Prostate gland (tissue), 2 donors: Measurements from ENCODE around the gene WEE2. TPM values are rescaled to one million over a fixed set of nuclear protein-coding genes. Genes with fewer than 3 reads are reported as not detected.

Experiments
- DNase-seq: peaks from one replicate; pipeline ENCODE4 v3.0.0-alpha.2; 2019; ENCODE audit warnings: low spot score
- H3K27ac ChIP-seq, 2 donors: fragments of 200-600 bp; sonication (generic); 2 replicates each; pipeline ENCODE4 v1.5.1; 2017 to 2019
- H3K27me3 ChIP-seq: fragments of 200-600 bp; sonication (generic); replicated peaks from 2 replicates; pipeline ENCODE4 v1.5.1; 2019; ENCODE audit not compliant: insufficient read depth
- H3K36me3 ChIP-seq, 2 donors: fragments of 200-600 bp; sonication (generic); 1 replicate in 1 of 2; 2 replicates in 1 of 2; pipeline versions ENCODE4 v1.5.1 to v1.8.1; 2017 to 2019
- H3K4me1 ChIP-seq: fragments of 200-600 bp; sonication (generic); replicated peaks from 2 replicates; pipeline ENCODE4 v1.5.1; 2019
- H3K4me3 ChIP-seq, 2 donors: fragments of 200-600 bp; sonication (generic); 2 replicates each; pipeline ENCODE4 v1.5.1; 2017 to 2019
- H3K9me3 ChIP-seq: fragments of 200-600 bp; sonication (generic); 2 replicates; pipeline ENCODE4 v1.5.1; 2017
- CTCF ChIP-seq, 4 experiments: fragments of 200-600 bp in 2 of 4; fragments of 450-650 bp in 2 of 4; sonication (generic) in 2 of 4; IDR thresholded peaks; 1 replicate in 3 of 4; 2 replicates in 1 of 4; pipeline ENCODE4 v1.5.1; 2016 to 2019; ENCODE audit warnings: antibody characterized with exemption in 4 of 4, mild to moderate bottlenecking in 2 of 4, moderate library complexity in 2 of 4
- POLR2A ChIP-seq: fragments of 450-650 bp; IDR thresholded peaks from one replicate; pipeline ENCODE4 v1.6.1; 2016; ENCODE audit warnings: antibody characterized with exemption, mild to moderate bottlenecking
- POLR2AphosphoS5 ChIP-seq: sonication (generic); formaldehyde crosslinking; IDR thresholded peaks from one replicate; pipeline ENCODE4 v1.6.1; 2017; ENCODE audit warnings: antibody characterized with exemption
- WGBS: methylation state at CpG from one replicate; pipeline ENCODE4 v1.1.5; 2018; 5-methylcytosine and 5-hydroxymethylcytosine counted together
- intact Hi-C: fragments of 100-400 bp; cut with DNase I; formaldehyde crosslinking; loops from one replicate; pipeline ENCODE4 v1.14.2; 2022
- total RNA-seq, 2 donors: library from RNA; depleted of rRNA; stranded (reverse); fragments of >200 nt; gene quantifications; one replicate each; pipeline ENCODE4 v1.1.0, GENCODE V29; 2016

Gene WEE2
- total RNA-seq, 2 donors from 2014 or later: not detected

GRCh38 chr7:141673346-141673745, 34.8 kb upstream of the WEE2 start:
- Histone ChIP-seq H3K9me3 (no peaks in the 10 kb centered on the region), H3K27me3 (no peaks in the 10 kb centered on the region), H3K27ac (no peak overlapping the region), H3K4me3 (no peak overlapping the region), H3K36me3 (no peaks in the 10 kb centered on the region), H3K4me1 (no peaks in the 10 kb centered on the region)
- WGBS: 95% methylated on average over 3 of the region's 3 CpGs
- DNase-seq: no peak
- intact Hi-C loops: no loop called here
- no peak for TF ChIP-seq POLR2A
- TF ChIP-seq POLR2AphosphoS5: no peak
- no peak for TF ChIP-seq CTCF (IDR thresholded peaks at IDR 0.05)

GRCh38 chr7:141674171-141674671, 33.9 kb upstream of the WEE2 start:
- H3K27ac ChIP-seq: no peak overlapping the region
- TF ChIP-seq CTCF (IDR thresholded peaks at IDR 0.05): no peak
- no peak for TF ChIP-seq POLR2AphosphoS5
- TF ChIP-seq POLR2A: no peak
- no peaks in the 10 kb centered on the region for H3K9me3 ChIP-seq
- intact Hi-C loops: no loop called here
- no peak overlapping the region for H3K4me3 ChIP-seq
- no peak for DNase-seq
- 78% methylated on average over 5 of the region's 5 CpGs for WGBS
- H3K36me3 ChIP-seq: no peaks in the 10 kb centered on the region
- no peaks in the 10 kb centered on the region for H3K27me3 ChIP-seq
- no peaks in the 10 kb centered on the region for H3K4me1 ChIP-seq

GRCh38 chr7:141674702-141675101, 33.5 kb upstream of the WEE2 start:
- Histone ChIP-seq H3K27me3 (no peaks in the 10 kb centered on the region), H3K4me3 (no peak overlapping the region)

GRCh38 chr7:141675436-141676215, 32.5 kb upstream of the WEE2 start:
- no peak for DNase-seq
- H3K4me1 ChIP-seq: no peaks in the 10 kb centered on the region
- intact Hi-C loops: no loop called here
- WGBS: 89% methylated on average over 6 of the region's 6 CpGs
- no peaks in the 10 kb centered on the region for H3K36me3 ChIP-seq
- no peaks in the 10 kb centered on the region for H3K9me3 ChIP-seq
- no peak overlapping the region for H3K4me3 ChIP-seq
- no peak for TF ChIP-seq CTCF (IDR thresholded peaks at IDR 0.05)
- TF ChIP-seq POLR2A: no peak
- no peak for TF ChIP-seq POLR2AphosphoS5
- H3K27me3 ChIP-seq: no peaks in the 10 kb centered on the region
- no peak overlapping the region for H3K27ac ChIP-seq

More at GRCh38 chr7:141674702-141675101, 33.5 kb upstream of the WEE2 start:
- H3K4me1 ChIP-seq: no peaks in the 10 kb centered on the region
- DNase-seq: no peak
- 69% methylated on average over 4 of the region's 4 CpGs for WGBS
- no peaks in the 10 kb centered on the region for H3K9me3 ChIP-seq
- intact Hi-C loops: no loop called here
- no peak overlapping the region for H3K27ac ChIP-seq
- no peaks in the 10 kb centered on the region for H3K36me3 ChIP-seq
- TF ChIP-seq CTCF (IDR thresholded peaks at IDR 0.05): peak in 1 of 4 experiments; percentile 20
- TF ChIP-seq POLR2A: no peak

GRCh38 chr7:141676618-141677017, 31.5 kb upstream of the WEE2 start:
- Histone ChIP-seq H3K4me3 (no peak overlapping the region), H3K27ac (no peak overlapping the region), H3K9me3 (no peaks in the 10 kb centered on the region), H3K27me3 (no peaks in the 10 kb centered on the region), H3K36me3 (no peaks in the 10 kb centered on the region), H3K4me1 (no peaks in the 10 kb centered on the region)
- no peak for TF ChIP-seq POLR2A
- no peak for TF ChIP-seq CTCF (IDR thresholded peaks at IDR 0.05)
- TF ChIP-seq POLR2AphosphoS5: no peak
- intact Hi-C loops: no loop called here
- WGBS: 55% methylated on average over 3 of the region's 3 CpGs
- DNase-seq: no peak
